ENCODE results near the gene LCMT2.

DNA sequence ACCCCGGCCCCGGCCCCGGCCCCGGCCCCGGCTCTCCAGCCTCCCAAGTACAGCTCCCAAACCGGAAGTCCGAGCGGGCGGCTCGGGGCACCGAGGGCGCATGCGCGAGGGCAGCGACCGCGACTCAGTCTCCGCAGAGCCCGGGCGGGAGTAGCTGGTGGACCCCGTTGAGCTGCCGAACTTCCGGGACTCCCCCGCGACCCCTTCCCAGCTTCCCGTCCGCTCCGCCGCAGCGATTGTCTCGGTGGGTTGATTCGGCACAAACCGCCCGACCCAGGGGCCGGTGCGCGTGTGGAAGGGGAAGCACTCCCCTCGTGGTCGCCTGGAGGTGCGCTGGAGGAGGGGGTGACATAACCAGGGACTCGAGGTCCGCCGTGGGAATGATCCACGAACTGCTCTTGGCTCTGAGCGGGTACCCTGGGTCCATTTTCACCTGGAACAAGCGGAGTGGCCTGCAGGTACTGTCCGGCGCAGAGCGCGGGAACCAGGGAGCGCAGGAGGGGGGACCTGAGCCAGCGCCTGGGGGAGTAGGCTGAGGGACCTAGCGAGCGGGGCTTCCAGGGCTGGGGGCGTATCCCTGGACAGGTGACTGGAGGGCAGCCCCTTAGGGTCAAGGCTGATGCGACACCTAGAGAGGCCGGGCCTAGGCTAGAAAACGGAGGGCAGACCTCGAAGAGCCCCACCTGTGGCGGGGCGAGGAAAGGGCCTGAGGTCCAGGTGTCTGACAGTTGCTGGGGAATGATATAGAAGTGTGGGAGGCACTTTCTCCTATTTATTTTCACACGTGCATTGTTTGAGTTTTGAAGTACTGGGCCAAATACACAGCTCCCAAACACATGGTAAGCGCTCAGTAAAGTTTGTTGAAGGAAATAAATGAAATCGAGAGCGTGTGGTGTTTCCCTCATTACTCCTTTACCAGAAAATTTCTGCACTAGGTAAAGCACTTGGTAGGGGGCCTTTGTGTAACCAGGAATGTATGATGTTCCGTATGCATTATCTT is 40.9 kb upstream of the LCMT2 start, which contains the start of the genes TUBGCP4 and ZSCAN29:
- TF ChIP-seq, protein P1, sequence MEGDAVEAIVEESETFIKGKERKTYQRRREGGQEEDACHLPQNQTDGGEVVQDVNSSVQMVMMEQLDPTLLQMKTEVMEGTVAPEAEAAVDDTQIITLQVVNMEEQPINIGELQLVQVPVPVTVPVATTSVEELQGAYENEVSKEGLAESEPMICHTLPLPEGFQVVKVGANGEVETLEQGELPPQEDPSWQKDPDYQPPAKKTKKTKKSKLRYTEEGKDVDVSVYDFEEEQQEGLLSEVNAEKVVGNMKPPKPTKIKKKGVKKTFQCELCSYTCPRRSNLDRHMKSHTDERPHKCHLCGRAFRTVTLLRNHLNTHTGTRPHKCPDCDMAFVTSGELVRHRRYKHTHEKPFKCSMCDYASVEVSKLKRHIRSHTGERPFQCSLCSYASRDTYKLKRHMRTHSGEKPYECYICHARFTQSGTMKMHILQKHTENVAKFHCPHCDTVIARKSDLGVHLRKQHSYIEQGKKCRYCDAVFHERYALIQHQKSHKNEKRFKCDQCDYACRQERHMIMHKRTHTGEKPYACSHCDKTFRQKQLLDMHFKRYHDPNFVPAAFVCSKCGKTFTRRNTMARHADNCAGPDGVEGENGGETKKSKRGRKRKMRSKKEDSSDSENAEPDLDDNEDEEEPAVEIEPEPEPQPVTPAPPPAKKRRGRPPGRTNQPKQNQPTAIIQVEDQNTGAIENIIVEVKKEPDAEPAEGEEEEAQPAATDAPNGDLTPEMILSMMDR (IDR thresholded peaks at IDR 0.05) = peak; percentile 2 to 61 (median 40)
- peak; percentile 59 for TF ChIP-seq POLR2A (IDR thresholded peaks at IDR 0.05)
- TF ChIP-seq EP300 (IDR thresholded peaks at IDR 0.05; ENCODE audit: low read depth) = no peak

Measured in transverse colon (tissue), 3 donors.